Activated T-helper 1 cell treated with anti-CD3 and anti-CD28 coated beads, Interleukin-12 subunit alpha, Interleukin-12 subunit beta, Interleukin-2, Interleukin-4 antibody, amounts not matched to agents 30 ng/mL and 10 ng/mL and 1 ng/mL, durations not matched to agents 14 hours and 24 hours and 36 hours (primary cell): Measurements from ENCODE around the gene DGKH. TPM values are rescaled to one million over a fixed set of nuclear protein-coding genes. Genes with fewer than 3 reads are reported as not detected.
"Not testable (repeated sequence)": the region's sequence is repeated elsewhere in the genome, so short reads cannot be mapped to it uniquely, and the experiment has no call there.

Experiments
- DNase-seq: peaks from one replicate; pipeline ENCODE4 v3.0.0; 2021; ENCODE audit warnings: low spot score
- H3K27ac Mint-ChIP-seq: one replicate; pipeline ENCODE4 v1.8.0; 2021; ENCODE audit warnings: mild to moderate bottlenecking, mixed read lengths
- H3K27me3 Mint-ChIP-seq: one replicate; pipeline ENCODE4 v1.8.0; 2022; ENCODE audit warnings: mild to moderate bottlenecking, moderate library complexity, mixed read lengths; ENCODE audit not compliant: insufficient read depth
- H3K36me3 Mint-ChIP-seq: one replicate; pipeline ENCODE4 v1.8.0; 2021; ENCODE audit warnings: low read depth, mixed read lengths
- H3K4me1 Mint-ChIP-seq: one replicate; pipeline ENCODE4 v1.8.0; 2021; ENCODE audit warnings: low read depth, mixed read lengths
- H3K4me3 Mint-ChIP-seq: one replicate; pipeline ENCODE4 v1.8.0; 2021; ENCODE audit warnings: mild to moderate bottlenecking, moderate library complexity, mixed read lengths
- H3K9me3 Mint-ChIP-seq: one replicate; pipeline ENCODE4 v1.8.0; 2021; ENCODE audit warnings: mixed read lengths
- intact Hi-C: fragments of 100-400 bp; cut with micrococcal nuclease; formaldehyde crosslinking; loops from one replicate; pipeline ENCODE4 v1.15.1; 2024
- total RNA-seq: library from RNA; stranded (reverse); gene quantifications from 2 replicates; pipeline ENCODE4 v1.2.3, GENCODE V29; 2022

The DGKH gene
- total RNA-seq, 1 donor from 2014 or later: 13.1 TPM

DNA sequence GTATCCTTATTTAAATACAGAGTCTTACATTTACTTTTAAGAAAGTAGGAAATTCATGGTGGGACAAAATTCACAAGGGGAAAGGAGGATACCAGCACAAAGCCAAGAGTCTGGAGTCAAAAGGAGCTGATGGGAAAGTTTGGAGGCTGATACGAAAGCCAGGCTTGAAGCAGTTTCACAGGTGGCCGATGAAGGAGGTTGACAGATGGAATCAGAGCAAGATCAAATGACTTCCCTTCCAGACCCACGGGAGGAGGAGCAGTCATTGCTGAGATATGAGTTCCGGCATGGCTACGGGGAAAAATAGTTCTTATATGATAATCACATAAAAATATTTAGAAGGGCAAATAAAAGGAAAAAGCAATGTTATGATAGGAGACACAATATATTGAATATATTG, 65.0 kb downstream of the DGKH start:
- Mint-ChIP-seq H3K27me3 (no peaks in the 10 kb centered on the region), H3K36me3 (no peaks in the 10 kb centered on the region), H3K27ac (no peak overlapping the region), H3K4me3 (no peak overlapping the region), H3K9me3 (no peaks in the 10 kb centered on the region), H3K4me1 (peaks cover 18% of the 10 kb centered on the region)
- no peak for DNase-seq
- intact Hi-C loops: loop anchor here (5.0 kb wide), 2 partner anchors 66 to 656 kb away; partner anchors contain the start of genes DGKH and RGCC

DNA sequence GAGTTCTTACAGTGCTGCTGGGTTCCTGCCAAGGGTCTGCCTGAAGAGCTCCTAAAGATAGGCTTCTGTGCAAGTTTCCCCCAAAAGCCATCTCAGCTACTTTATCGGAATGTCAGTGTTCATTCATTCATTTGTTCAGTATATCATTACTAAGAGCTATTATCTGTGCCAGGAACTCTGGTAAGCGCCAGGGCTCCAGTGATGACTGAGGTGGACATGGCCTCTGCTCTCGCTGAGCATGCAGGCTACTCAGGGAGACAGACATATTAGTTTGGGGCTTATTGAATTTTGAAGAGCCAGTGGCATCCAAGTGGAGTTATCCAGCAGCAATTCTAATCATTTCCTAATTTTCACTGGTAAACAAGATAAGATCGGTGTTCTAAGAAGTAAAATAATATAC, 65.8 kb downstream of the DGKH start:
- Mint-ChIP-seq H3K4me3 (no peak overlapping the region), H3K27ac (no peak overlapping the region), H3K4me1 (peaks cover 18% of the 10 kb centered on the region), H3K36me3 (no peaks in the 10 kb centered on the region), H3K27me3 (no peaks in the 10 kb centered on the region), H3K9me3 (no peaks in the 10 kb centered on the region)
- DNase-seq: no peak
- intact Hi-C loops: loop anchor here (5.0 kb wide), 2 partner anchors 67 to 657 kb away; partner anchors contain the start of genes DGKH and RGCC

DNA sequence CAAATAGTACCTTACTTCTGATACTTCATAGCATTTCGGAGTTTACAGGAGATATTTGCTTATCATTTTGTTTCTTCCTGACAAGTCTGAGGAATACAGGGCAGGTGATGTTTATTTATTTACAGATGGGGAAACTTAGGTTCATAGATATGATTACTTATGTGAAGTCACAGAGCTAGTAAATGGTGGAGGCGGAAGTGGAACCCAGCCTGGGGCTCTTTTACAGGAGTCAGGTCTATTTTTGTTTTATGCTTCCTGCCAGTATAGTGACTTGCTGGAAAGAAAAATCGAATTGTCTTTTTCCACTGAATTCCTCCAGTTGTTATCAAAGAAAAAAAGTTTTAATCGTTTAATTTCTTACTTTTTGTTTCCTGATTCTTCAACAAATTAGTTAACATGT, 66.5 kb downstream of the DGKH start:
- Mint-ChIP-seq H3K27me3 (no peaks in the 10 kb centered on the region), H3K36me3 (no peaks in the 10 kb centered on the region), H3K27ac (no peak overlapping the region), H3K4me1 (peaks cover 18% of the 10 kb centered on the region), H3K4me3 (no peak overlapping the region), H3K9me3 (no peaks in the 10 kb centered on the region)
- DNase-seq: no peak
- intact Hi-C loops: loop anchor here (5.0 kb wide), 2 partner anchors 68 to 658 kb away; partner anchors contain the start of genes DGKH and RGCC

DNA sequence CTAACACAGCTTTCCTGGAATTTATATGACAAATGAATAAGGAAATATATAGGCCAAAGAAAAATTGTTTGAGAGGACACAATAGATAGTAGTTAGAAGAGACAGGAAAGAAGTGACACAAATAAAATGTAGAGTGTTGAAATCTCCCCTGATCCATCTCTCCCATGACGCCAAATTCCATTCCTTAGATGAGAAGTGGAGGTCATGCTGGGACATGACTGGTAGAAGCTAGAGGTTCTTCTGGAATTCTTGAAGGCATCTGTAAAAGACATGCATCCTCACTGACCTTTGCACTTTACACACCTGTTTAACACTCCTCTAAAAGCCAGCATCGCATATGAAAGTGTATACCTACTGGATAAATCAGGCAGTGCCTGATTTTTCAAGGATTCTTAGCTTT, 67.8 kb downstream of the DGKH start:
- Mint-ChIP-seq H3K27ac (no peak overlapping the region), H3K4me1 (peaks cover 9% of the 10 kb centered on the region), H3K36me3 (no peaks in the 10 kb centered on the region), H3K4me3 (no peak overlapping the region), H3K9me3 (no peaks in the 10 kb centered on the region), H3K27me3 (no peaks in the 10 kb centered on the region)
- no peak for DNase-seq
- intact Hi-C loops: no loop called here

DNA sequence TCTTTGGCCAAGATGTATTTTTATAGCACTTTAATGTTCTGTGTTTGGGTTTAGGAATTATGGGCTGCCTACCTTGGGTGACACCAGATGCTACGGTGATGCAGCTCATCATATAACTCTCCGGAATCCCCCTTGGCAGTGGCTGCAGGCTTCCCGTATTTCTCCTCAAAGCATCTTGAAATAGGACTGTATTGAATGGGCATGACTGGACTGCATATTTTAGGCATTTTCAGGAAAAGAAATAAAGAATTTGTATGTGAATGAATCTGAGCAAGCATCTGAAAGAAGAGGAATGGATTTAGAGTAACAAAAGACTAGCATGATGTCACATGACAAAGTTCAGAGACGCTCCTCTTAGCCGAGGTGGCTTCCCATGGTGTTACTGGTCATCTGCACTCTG, 70.6 kb downstream of the DGKH start:
- H3K4me1 Mint-ChIP-seq: peaks cover 9% of the 10 kb centered on the region
- H3K27ac Mint-ChIP-seq: no peak overlapping the region
- intact Hi-C loops: no loop called here
- H3K27me3 Mint-ChIP-seq: no peaks in the 10 kb centered on the region
- no peak overlapping the region for H3K4me3 Mint-ChIP-seq
- no peaks in the 10 kb centered on the region for H3K9me3 Mint-ChIP-seq
- DNase-seq: no peak
- no peaks in the 10 kb centered on the region for H3K36me3 Mint-ChIP-seq

DNA sequence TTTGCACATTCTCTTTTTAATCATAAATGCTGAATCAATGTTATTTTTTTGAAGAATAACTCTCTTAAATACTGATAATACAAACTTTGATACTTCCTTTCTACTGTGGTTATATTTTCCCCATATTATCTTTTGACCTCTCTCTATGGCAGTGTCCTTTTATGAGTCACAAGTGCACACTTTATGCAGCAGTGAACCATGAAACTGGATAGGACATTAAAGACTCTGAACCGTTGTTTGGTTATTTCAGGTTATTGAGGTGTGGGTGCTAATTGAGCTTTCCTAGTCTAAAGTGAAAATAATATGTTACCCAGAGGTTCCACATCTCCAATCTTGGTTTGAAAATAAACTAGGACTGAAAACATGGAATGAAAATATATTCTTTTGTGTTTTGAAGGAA, 71.4 kb downstream of the DGKH start:
- H3K27ac Mint-ChIP-seq: no peak overlapping the region
- no peak overlapping the region for H3K4me3 Mint-ChIP-seq
- DNase-seq: no peak
- H3K27me3 Mint-ChIP-seq: no peaks in the 10 kb centered on the region
- no peaks in the 10 kb centered on the region for H3K36me3 Mint-ChIP-seq
- peaks cover 6% of the 10 kb centered on the region for H3K4me1 Mint-ChIP-seq
- intact Hi-C loops: no loop called here
- H3K9me3 Mint-ChIP-seq: no peaks in the 10 kb centered on the region

DNA sequence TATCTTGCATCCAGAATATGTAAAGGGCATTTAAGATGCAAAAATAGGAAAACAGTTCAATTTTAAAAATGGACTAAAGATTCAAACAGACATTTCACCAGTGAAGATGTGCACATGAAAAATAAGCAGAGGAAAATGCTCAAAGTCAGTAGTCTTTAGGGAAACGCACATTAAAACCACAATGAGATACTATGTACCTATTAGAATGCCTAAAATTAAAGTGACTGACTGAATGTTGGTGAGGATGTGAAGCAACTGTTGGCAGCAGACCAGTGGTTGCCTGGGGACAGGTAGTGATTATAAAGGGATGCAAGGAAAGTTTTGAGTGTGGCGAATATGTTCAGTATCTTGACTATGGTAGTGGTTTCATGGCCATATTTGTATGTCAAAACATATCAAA, 75.2 kb downstream of the DGKH start:
- Mint-ChIP-seq H3K36me3 (peaks cover 5% of the 10 kb centered on the region), H3K27ac (no peak overlapping the region), H3K4me3 (no peak overlapping the region), H3K4me1 (no peaks in the 10 kb centered on the region), H3K27me3 (no peaks in the 10 kb centered on the region), H3K9me3 (no peaks in the 10 kb centered on the region)
- intact Hi-C loops: no loop called here
- no peak for DNase-seq

DNA sequence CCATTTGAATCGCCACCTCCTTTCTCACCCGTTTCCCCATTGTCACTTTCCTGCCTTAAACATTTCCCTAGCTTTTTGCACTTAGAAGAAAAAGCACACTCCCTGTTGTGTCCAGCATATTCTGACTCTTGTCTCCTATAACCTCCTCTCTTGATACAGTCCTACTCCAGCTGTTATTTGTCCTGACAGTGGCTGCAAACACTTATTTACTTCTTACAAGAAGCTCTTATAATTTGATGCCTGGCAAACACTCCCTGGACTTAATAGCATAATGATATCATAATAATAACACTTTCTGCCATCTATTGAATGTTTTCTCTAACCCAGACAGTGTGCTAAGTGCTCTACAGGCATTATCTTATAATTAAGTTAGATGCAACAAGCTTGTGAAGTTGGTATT, 76.6 kb downstream of the DGKH start:
- Mint-ChIP-seq H3K4me3 (no peak overlapping the region), H3K9me3 (no peaks in the 10 kb centered on the region), H3K36me3 (peaks cover 5% of the 10 kb centered on the region), H3K4me1 (no peaks in the 10 kb centered on the region), H3K27ac (no peak overlapping the region), H3K27me3 (no peaks in the 10 kb centered on the region)
- intact Hi-C loops: no loop called here
- no peak for DNase-seq

DNA sequence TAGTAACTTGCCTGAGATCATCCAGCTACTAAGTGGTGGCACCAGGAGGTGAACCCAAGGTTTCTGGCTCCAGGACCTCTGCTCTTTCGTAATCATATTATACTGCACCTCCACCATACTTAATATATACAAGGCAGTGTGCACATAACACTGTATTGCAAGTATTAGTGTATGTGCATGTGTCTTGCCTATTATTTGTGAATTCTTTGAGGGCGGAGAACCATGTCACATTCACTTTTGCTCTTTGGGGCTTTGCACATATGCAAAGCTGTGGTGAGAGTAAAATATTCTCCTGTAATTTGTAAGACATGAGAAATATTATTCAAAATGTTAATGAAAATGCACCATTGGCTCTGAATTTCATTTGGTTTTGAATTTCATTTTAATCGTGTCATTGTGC, 78.6 kb downstream of the DGKH start:
- no peaks in the 10 kb centered on the region for H3K9me3 Mint-ChIP-seq
- H3K4me1 Mint-ChIP-seq: no peaks in the 10 kb centered on the region
- no peak overlapping the region for H3K4me3 Mint-ChIP-seq
- no peak overlapping the region for H3K27ac Mint-ChIP-seq
- DNase-seq: no peak
- H3K27me3 Mint-ChIP-seq: no peaks in the 10 kb centered on the region
- peaks cover 5% of the 10 kb centered on the region for H3K36me3 Mint-ChIP-seq
- intact Hi-C loops: no loop called here

DNA sequence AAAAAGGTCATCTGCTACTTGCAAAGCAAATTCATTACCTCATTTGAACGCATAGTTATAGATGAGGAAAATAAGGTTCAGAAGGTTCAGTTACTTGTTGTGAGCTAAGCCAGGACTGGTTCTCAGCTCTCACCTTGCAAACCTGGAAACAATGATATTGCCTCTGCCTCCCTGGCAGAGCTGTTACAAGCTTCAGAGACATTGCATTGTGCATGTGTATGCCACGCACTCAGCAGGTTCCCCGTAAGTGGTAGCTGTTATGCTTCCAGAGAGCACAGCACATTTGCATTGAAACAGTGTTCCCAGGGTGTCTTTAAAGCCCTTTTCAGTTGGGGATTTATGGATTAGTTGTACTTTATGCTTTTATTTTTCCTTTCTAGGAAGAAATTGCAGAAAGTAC, 80.6 kb downstream of the DGKH start:
- no peak overlapping the region for H3K4me3 Mint-ChIP-seq
- intact Hi-C loops: no loop called here
- no peaks in the 10 kb centered on the region for H3K27me3 Mint-ChIP-seq
- H3K9me3 Mint-ChIP-seq: no peaks in the 10 kb centered on the region
- peaks cover 10% of the 10 kb centered on the region for H3K36me3 Mint-ChIP-seq
- DNase-seq: no peak
- H3K27ac Mint-ChIP-seq: no peak overlapping the region
- H3K4me1 Mint-ChIP-seq: no peaks in the 10 kb centered on the region

DNA sequence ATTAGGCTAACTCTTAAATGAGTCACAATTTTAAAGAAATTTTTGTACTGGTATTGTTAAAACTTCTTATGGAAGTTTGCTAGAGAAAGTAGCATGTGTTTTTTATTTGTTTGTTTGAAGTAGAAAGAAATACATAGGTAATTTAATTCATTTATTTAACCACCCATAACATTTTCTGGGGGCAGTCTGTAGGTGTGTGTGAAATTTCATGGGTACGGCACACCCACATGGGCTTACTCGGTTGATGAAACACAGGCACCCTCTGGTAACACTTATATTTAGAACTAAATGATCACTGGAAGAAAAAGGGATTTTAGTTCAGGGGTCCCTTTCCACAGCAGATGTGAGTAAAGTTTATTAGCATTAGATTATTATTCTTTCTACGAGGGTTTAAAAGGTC, 88.1 kb downstream of the DGKH start:
- DNase-seq: no peak
- peaks cover 3% of the 10 kb centered on the region for H3K4me1 Mint-ChIP-seq
- no peaks in the 10 kb centered on the region for H3K27me3 Mint-ChIP-seq
- peaks cover 21% of the 10 kb centered on the region for H3K36me3 Mint-ChIP-seq
- intact Hi-C loops: no loop called here
- no peak overlapping the region for H3K4me3 Mint-ChIP-seq
- H3K9me3 Mint-ChIP-seq: peaks cover 6% of the 10 kb centered on the region
- no peak overlapping the region for H3K27ac Mint-ChIP-seq

DNA sequence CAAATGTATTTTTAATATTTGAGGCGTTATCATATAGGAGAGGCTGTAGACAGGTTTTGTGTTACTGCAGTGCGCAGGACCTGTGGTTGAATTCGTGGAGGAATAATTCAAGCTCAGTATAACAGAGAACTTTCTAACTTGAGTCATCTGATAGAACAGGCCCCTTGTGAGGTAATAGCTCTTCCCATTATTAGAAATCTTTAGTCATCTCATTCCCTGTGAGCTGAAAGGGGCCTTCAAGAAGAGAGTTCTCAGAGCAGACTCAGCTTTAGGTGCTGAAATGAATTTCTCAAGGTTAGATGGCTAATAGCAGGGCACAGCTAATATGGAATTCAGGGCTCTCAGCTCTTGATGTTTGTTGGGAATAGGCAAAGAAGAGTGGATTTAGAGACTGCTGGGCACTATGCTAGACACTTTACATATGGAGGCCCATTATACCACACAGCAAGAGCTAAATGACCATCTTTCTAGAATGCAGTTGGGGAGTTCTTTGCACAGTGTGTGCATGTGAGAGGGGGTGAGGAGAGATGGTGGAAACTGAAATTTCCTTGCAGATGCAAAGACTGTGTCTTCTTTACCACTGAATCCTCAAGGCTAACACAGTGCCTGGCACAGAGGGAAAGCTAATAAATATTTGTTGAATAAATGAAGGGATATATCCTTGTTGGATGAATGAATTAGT, 89.5 kb downstream of the DGKH start:
- Mint-ChIP-seq H3K27ac (no peak overlapping the region), H3K36me3 (peaks cover 21% of the 10 kb centered on the region), H3K4me1 (peaks cover 5% of the 10 kb centered on the region), H3K27me3 (no peaks in the 10 kb centered on the region), H3K9me3 (peaks cover 7% of the 10 kb centered on the region), H3K4me3 (no peak overlapping the region)
- intact Hi-C loops: no loop called here
- DNase-seq: no peak

DNA sequence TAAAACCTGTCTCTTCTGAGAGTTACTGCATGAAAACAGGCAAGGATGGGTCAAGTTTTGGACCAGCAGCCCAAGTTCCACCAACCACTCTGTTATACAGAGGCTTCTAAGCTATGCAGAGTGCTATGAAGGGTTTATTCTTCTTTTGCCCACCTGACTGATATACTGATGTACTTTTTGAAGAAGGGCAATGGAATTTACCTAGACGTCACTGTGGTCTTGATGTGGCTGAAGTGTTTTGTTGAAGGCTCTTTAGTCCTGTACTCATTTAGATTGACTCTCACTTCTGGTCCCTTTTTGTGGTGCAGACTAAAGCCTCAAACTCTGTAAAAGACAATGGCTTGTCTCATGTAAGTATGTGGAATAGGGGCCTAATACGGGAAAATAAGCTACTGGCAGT, 92.0 kb downstream of the DGKH start:
- intact Hi-C loops: no loop called here
- Mint-ChIP-seq H3K36me3 (peaks cover 22% of the 10 kb centered on the region), H3K27me3 (no peaks in the 10 kb centered on the region), H3K27ac (no peak overlapping the region), H3K9me3 (peaks cover 7% of the 10 kb centered on the region), H3K4me3 (no peak overlapping the region), H3K4me1 (peaks cover 5% of the 10 kb centered on the region)
- no peak for DNase-seq

DNA sequence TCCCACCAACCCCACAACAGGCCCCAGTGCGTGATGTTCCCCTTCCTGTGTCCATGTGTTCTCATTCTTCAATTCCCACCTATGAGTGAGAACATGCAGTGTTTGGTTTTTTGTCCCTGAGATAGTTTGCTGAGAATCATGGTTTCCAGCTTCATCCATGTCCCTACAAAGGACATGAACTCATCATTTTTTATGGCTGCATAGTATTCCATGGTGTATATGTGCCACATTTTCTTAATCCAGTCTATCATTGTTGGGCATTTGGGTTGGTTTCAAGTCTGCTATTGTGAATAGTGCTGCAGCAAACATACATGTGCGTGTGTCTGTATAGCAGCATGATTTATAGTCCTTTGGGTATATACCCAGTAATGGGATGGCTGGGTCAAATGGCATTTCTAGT, 92.6 kb downstream of the DGKH start:
- intact Hi-C loops, H3K27me3 Mint-ChIP-seq, H3K9me3 Mint-ChIP-seq, H3K4me1 Mint-ChIP-seq, H3K4me3 Mint-ChIP-seq, DNase-seq, H3K27ac Mint-ChIP-seq: not testable (repeated sequence)
- H3K36me3 Mint-ChIP-seq: peaks cover 19% of the 10 kb centered on the region
